Activated T-helper 1 cell treated with anti-CD3 and anti-CD28 coated beads, Interleukin-2, amount 50 U/mL, for 16 hours (primary cell): Measurements from ENCODE around the gene NR1H2.
"Not testable (repeated sequence)": the region's sequence is repeated elsewhere in the genome, so short reads cannot be mapped to it uniquely, and the experiment has no call there.

Source experiments
- DNase-seq, 2 donors: peaks; one replicate each; pipeline ENCODE4 v3.0.0-alpha.2; 2020; ENCODE audit warnings: low read depth in 1 of 2, low spot score in 1 of 2

NR1H2 gene

DNA sequence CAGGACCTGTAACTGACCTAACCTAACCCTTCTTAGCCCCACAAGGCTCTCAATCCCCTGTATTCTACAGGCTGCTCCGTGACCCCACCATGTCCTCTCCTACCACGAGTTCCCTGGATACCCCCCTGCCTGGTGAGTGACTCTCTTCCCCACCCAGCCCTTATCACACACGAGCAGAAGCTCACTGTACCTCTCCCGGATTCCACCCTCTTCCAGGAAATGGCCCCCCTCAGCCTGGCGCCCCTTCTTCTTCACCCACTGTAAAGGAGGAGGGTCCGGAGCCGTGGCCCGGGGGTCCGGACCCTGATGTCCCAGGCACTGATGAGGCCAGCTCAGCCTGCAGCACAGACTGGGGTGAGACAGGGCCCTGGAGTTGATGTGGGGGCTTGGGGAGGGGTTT is 1.3 kb downstream of the NR1H2 start:
- no peak for DNase-seq

DNA sequence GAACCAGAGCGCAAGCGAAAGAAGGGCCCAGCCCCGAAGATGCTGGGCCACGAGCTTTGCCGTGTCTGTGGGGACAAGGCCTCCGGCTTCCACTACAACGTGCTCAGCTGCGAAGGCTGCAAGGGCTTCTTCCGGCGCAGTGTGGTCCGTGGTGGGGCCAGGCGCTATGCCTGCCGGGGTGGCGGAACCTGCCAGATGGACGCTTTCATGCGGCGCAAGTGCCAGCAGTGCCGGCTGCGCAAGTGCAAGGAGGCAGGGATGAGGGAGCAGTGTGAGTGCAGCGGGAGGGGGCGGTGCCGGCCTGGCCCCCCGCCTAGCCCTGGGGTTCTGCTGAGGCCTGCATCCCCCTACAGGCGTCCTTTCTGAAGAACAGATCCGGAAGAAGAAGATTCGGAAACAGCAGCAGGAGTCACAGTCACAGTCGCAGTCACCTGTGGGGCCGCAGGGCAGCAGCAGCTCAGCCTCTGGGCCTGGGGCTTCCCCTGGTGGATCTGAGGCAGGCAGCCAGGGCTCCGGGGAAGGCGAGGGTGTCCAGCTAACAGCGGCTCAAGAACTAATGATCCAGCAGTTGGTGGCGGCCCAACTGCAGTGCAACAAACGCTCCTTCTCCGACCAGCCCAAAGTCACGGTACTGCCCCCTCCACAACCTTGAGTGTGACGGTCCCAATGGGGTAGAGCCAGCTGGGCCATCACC is 2.1 kb downstream of the NR1H2 start:
- no peak for DNase-seq

DNA sequence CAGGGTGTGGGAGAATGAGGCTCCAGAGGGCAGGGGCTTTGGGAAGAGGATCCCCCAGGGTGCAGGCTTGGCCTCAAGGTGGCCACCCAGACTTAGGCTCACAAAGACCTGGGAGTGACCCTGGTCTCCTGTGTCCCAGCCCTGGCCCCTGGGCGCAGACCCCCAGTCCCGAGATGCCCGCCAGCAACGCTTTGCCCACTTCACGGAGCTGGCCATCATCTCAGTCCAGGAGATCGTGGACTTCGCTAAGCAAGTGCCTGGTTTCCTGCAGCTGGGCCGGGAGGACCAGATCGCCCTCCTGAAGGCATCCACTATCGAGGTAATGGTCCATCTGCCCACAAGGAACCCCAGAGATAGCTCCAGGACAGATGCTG is 2.6 kb downstream of the NR1H2 start:
- DNase-seq, result no peak

DNA sequence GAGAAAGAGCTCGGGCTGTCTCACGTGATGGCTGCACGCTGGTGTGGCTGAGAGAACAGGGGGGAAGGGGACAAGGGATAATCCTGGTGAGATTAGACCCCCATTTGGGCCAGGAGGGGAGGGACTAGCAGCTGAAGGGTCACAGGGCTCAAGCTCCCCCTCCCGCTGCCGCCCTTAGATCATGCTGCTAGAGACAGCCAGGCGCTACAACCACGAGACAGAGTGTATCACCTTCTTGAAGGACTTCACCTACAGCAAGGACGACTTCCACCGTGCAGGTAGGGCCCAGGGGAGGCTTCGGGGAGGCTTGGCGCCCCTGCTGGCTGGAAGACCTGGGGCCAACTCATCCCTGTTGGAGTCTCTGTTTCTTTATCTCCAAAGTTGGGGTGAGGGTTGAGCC is 3.3 kb downstream of the NR1H2 start:
- DNase-seq, result no peak

DNA sequence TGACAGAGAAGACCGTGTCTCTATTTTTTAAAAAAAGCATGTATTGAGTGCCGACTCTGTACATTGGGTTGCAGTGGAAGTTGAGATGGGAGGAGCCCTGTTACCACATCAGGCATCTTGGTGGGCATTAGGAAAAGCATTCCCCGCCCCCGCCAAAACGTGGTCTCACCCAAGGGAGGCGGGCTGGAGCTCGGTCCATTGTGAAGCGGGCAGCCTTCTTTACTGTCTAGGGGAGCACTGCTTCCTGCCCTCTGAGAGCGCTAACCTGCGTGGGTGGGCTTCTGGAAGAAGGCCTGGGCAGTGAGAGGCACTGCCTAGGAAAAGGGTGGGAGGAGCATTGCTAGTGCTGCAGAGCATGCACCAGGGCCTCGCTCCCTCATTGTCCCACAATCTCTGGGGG is 3.9 kb downstream of the NR1H2 start:
- DNase-seq, result no peak

DNA sequence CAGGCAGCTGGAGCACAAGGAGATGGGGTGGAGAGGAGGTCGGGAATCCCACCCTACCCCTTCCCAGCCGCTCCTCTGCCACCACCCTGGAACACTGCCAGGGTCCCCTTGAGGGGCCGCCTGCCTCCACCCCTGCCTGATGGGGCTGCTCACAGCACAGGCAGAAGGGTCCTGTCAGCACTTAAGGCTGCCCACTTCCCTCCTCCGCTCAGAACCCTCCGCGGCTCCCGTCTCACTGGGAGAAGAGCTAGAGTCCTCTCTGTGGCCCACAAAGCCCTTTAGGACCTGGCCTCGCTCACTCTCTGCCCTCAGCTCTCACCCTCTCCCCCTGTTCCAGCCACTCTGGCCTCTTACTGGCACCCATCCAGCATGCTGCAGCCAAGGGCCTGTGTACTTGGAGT is 4.5 kb downstream of the NR1H2 start:
- no peak for DNase-seq

DNA sequence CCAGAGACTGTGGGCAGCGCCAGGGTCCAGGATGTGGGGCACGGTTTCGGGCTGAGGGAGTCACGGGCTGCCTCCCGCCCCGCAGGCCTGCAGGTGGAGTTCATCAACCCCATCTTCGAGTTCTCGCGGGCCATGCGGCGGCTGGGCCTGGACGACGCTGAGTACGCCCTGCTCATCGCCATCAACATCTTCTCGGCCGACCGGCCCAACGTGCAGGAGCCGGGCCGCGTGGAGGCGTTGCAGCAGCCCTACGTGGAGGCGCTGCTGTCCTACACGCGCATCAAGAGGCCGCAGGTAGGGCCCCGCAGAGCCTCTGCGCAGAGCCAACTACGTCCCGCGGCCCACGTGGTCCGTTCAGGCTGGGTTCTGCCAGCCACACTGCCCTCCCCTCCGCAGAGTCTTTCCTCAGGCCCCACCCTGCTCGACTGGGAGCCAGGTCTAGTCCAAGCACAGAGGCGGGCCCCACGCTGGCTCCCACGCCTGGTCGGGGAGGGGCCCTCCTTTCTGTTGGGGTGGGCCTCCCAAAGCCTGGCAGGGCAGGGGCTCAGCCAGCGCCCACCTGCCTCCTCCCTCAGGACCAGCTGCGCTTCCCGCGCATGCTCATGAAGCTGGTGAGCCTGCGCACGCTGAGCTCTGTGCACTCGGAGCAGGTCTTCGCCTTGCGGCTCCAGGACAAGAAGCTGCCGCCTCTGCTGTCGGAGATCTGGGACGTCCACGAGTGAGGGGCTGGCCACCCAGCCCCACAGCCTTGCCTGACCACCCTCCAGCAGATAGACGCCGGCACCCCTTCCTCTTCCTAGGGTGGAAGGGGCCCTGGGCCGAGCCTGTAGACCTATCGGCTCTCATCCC is 5.8 kb downstream of the NR1H2 start:
- DNase-seq, result no peak

DNA sequence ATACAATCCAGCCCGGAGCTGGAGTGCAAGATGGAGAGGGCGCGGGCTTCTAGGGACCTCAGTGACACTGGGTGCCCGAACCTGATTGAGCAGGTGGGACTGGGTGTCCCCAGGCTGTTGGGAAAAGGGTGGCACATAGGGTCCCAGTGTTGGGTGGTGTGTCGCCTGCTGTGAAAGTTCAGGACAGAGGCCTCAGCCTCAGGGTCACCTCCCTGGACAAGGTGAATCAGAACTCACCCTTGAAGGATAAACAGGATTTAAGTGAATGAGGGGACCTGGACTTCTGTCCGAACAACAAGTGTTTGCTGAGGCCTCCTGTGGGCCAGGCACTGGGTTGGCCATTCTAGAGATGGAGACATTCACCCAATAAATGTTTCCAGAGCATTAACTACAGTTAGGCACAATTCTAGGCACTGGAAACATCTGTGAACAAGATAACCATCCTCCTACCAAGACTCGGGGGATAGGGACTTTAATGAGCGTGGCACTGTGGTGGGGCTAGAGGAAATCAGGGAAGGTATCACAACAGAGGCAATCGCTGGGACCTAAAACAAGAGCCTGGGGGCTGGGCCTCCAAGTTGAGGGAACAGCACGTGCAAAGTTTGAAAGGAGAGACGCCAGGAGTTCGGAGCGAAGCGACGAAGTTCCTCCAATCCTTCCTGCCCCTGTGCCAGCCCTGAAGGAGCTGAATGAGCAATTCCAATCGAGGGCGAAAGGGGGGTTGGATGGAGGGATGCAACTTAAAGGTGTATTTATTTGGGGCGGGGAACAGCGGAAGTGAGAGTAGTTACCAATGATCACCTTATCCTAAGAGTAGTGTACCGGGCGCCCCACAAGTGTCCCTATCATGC is 7.0 kb downstream of the NR1H2 start:
- no peak for DNase-seq

DNA sequence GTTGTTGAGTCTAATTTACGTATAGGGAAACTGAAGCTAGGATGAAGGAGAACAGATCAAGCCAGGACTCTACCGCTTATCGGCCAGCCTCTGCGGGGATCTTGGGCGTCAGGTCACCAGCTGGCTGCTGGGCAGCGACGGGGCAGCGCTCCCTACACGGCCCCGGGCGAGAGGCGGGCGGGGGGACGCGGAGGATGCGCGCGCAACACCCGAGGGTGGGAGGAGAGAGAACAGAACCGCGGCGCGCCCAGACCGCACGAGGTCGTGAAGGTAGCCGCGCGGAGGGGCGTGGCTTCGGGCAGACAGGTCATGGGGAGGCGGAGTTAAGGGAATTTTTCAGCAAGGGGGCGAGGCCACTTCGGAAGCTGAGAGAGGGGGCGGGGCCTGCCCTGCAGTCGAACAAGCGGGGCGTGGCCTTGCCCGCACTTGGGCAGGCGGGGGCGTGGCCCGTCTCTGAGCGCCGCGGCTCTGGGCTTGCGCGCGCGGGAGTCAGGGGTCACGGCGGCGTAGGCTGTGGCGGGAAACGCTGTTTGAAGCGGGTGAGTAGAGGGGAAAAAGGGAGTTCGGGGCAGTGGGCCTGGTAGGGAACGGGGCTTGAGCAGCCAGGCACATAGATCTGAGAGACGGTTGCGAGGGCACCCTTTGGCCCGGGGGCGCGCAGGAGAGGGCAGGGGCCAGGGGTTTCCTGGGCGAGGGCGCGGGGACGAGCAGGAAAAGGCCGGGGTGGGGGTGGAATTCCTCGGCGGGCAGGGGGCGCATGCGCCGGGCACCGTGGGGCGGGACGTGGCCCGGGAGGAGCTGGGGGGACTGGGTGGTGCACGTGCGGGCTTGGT is 7.8 kb downstream of the NR1H2 start, which contains the start of gene POLD1:
TSS of gene POLD1 (plus strand) at position 496 of the 833 bp plus-strand sequence. CDS start 14,505 bp downstream, outside the sequence.
- DNase-seq, result peak; percentile 94 to 98

DNA sequence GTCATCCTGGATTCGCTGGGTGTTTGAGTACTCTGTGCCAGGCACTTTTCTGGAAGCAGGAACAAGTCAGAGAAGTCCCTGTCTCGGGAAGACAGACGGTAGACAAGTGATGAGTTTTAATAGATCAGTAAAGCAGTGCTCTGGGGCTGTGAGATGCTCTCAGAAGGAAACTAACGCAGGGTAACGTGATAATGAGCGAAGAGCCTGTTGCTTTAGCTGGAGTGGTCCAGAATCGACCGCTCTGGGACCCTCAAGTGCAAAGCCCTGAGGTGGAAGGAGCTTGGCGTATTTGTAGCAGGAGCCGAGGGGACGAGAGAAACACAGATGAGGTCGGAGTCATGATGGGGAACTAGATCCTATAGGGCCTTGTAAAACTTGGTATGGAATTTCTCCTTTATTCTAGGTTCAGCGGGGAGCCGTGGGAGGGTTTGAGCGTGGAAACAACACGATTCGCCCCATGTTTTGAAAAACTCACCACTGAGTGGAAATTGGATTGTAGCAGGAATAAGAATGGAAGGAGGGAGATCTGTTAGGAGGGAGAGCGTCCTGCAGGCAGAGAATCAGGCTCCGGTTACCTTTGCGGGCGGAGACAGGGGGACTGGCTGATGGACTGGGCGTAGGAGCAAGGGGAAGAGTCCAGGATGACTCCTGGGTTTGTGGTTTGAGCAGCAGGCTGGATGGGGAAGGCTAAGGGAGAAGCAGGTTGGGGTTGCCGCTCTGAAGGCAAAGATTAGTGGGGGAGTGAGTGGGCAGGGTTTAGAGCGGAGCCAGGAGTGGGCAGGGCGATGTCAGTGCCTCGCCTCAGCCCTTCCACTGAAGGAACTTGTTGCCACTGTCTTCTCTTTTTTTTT is 8.7 kb downstream of the NR1H2 start:
- DNase-seq, result no peak

DNA sequence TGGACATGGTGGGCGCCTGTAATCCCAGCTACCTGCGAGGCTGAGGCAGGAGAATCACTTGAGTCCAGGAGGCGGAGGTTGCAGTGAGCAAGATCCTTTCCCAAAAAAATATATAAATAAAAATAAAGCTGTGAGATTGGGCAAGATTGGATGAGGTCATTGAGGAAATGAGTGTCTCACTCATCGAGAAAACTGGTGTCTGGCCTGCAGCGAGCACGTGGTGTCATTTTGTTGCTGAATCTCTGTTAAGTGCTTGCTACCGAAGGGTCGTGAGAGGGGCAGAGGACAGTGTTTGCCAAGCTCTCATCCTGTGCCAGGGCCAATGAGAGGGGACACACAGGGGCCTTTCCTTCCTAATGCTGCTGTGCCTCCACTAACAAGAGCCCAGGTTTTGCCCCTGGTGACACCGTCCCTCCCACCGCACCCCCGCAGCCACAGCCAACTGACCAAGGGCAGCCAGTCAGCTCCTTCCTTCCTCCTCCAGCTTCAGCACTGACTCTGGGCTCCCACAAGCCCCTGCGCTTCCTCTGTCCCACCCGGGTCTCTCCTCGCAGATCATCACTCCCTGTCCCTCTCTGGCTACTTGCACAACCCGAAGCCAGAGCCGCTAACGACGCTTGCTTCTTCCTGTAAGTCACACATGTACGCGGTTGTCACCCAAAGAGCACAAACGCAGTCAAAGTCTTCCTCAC is 11.1 kb downstream of the NR1H2 start:
- no peak for DNase-seq

DNA sequence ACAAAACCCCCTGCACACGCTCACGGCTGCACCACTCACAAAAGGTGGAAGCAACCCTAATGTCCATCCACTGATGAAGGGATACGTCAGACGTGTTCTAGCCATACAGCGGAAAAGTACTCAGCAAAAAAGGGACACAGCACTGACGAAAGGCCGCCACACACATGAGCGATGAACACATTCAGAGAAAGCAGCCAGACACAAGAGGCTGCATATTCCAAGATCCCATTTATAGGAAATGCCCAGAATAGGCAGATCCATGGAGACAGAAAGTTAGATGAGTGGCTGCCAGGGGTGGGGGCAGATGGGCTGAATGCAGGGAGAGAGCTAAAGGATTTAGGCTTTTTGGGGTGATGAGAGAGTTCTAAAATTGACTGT is 11.6 kb downstream of the NR1H2 start:
- DNase-seq, result no peak

DNA sequence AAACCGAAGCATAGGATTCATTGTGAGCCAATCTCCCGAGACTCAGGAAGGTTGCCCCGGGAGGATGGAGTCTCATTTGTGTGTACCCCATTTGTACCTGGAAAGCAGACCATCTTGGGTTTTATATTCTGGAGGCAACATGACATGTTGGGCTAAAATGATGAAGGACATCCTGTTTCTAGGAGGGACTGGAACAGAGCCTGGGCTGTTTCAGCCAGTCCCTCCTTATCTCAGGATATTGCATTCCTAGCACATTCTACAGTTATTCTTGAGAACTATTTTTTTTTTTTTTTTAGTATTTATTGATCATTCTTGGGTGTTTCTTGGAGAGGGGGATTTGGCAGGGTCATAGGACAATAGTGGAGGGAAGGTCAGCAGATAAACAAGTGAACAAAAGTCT is 14.0 kb downstream of the NR1H2 start:
- DNase-seq, result not testable (repeated sequence)

DNA sequence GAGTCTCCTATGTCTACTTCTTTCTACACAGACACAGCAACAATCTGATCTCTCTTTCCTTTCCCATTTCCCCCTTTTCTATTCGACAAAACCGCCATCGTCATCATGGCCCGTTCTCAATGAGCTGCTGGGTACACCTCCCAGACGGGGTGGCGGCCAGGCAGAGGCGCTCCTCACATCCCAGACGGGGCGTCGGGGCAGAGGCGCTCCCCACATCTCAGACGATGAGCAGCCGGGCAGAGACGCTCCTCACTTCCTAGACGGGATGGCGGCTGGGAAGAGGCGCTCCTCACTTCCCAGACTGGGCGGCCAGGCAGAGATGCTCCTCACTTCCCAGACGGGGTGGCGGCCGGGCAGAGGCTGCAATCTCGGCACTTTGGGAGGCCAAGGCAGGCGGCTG is 14.7 kb downstream of the NR1H2 start:
- DNase-seq, result not testable (repeated sequence)

DNA sequence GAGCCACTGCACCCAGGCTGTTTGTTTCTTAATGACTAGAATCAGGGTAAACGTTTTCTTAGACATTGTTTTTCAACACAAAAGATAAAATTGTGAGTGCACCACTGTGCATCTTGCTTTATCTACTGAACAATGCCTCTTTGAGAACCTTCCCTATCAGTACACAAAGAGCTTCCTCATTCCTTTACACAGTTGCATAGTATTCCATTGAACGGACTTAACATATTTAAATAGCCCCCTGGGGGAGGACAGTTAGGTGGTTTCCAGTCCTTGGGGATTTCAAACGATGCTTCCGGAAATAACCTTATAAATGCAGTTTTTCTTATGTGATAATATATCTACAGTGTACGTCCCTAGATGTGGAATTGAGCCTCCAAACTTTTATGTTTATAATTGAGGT is 16.5 kb downstream of the NR1H2 start:
- DNase-seq, result no peak

DNA sequence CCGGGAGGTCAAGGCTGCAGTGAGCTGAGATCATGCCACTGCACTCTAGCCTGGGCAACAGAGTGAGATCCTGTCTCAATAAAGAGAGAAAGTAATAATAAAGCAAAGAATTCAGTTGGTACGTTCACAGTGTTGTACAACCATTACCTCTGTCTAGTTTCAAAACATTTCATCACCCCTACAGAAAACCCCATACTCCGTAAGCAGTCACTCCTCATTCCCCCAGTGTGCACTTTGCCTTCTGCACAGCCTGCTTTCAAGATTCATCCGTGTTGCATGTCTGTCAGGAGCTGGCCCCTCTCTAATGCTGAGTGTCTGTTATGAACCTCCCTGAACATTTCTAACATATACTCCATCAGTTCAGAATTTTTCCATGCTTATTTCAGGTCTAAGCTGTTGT is 17.3 kb downstream of the NR1H2 start:
- DNase-seq, result no peak

DNA sequence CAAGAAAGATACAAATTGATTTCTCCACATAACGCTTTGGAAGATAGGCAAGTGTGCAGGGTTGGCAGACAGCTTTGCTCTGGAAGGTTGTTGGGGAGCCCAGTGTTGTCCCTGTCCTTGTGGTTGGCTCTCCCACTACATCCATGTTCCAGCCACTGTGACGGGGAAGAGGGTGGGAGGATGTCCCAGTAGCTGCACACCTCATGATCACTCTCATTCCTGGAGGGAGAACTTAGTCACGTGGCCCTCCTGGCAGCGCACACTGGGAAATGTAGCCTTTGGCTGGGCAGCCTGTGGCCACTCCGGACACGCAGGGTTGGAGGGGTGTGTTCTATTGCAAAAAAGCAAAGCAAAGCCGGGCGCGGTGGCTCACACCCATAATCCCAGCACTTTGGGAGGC is 17.8 kb downstream of the NR1H2 start:
- no peak for DNase-seq

DNA sequence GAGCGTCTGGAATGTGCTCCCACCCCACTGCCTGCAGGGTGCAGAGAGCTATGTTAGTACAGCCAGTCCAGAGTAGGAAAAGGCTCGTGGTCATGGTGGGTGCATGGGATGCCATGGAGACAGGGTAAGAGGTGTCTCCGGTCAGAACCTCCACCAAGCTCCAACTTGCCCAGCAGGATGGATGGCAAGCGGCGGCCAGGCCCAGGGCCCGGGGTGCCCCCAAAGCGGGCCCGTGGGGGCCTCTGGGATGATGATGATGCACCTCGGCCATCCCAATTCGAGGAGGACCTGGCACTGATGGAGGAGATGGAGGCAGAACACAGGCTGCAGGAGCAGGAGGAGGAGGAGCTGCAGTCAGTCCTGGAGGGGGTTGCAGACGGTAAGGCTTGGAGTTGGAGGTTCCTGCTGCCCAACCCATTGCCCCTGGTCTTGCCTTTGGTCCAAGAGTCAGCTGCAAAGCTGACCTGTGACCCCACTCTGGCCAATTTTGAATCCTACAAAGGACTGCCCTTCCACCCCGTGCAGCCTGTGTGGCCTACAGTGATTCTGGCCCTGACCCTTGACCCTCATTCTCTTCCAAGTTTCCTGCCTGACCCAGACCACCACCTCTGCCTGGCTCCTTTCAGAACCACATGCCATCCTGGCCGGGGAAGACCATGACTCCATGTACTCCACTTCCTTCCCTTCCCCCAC is 22.6 kb downstream of the NR1H2 start:
- no peak for DNase-seq

DNA sequence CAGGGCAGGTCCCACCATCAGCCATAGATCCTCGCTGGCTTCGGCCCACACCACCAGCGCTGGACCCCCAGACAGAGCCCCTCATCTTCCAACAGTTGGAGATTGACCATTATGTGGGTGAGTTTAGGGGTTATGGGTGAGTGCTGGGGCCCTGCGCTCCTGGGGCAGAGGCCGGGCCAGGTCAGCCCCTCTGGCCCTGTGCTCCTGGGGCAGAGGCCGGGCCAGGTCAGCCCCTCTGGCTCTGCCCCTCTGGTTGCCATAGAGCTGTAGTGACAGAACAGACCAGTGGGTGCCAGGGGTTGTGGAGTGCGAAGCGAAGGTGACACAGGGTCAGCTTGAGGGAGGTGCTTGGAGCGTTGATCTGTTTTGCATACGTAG is 23.1 kb downstream of the NR1H2 start:
- no peak for DNase-seq
